ENCODE data around the gene KCTD14. TPM values are rescaled to one million over a fixed set of nuclear protein-coding genes. Genes with fewer than 3 reads are reported as not detected.
"Not testable (repeated sequence)": the region's sequence is repeated elsewhere in the genome, so short reads cannot be mapped to it uniquely, and the experiment has no call there.

Gene KCTD14
- total and polyA plus RNA-seq, 7 experiments from 2014 or later: 0.19 to 0.50 (median 0.28) TPM; not detected in 4

DNA sequence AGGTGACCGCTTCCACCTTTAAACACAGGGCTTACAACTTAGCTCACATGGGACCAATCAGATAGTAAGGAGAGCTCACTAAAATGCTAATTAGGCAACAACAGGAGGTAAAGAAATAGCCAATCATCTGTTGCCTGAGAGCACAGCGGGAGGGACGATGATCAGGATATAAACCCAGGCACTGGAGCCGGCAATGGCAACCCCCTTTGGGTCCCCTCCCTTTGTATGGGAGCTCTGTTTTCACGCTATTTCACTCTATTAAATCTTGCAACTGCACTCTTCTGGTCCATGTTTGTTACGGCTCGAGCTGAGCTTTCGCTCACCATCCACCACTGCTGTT lies 18.3 kb upstream of the KCTD14 start:
- H3K27me3 ChIP-seq (ENCODE audit: control insufficient read depth in 2 of 2, insufficient read depth in 2 of 2, low read length in 2 of 2); POLR2A ChIA-PET; ATAC-seq; H3K36me3 Mint-ChIP-seq; CTCF ChIA-PET; H3K4me3 Mint-ChIP-seq; H3K9me3 Mint-ChIP-seq; H3K27me3 Mint-ChIP-seq; H3K27ac Mint-ChIP-seq; H3K36me3 ChIP-seq (ENCODE audit: control insufficient read depth in 2 of 3, insufficient read depth in 3 of 3, low read length in 3 of 3); H3K9me3 ChIP-seq (ENCODE audit: control insufficient read depth in 2 of 3, low read length in 3 of 3); H3K4me1 ChIP-seq (ENCODE audit: control insufficient read depth in 2 of 2, insufficient read depth in 2 of 2, low read length in 2 of 2); intact Hi-C loops (cut with micrococcal nuclease); H3K4me3 ChIP-seq (ENCODE audit: low read length); DNase-seq; H3K27ac ChIP-seq (ENCODE audit: low read depth, low read length): not testable (repeated sequence)
- H3K4me1 Mint-ChIP-seq: peaks cover 15 to 22% (median 19%) of the 10 kb centered on the region in 7 donors

DNA sequence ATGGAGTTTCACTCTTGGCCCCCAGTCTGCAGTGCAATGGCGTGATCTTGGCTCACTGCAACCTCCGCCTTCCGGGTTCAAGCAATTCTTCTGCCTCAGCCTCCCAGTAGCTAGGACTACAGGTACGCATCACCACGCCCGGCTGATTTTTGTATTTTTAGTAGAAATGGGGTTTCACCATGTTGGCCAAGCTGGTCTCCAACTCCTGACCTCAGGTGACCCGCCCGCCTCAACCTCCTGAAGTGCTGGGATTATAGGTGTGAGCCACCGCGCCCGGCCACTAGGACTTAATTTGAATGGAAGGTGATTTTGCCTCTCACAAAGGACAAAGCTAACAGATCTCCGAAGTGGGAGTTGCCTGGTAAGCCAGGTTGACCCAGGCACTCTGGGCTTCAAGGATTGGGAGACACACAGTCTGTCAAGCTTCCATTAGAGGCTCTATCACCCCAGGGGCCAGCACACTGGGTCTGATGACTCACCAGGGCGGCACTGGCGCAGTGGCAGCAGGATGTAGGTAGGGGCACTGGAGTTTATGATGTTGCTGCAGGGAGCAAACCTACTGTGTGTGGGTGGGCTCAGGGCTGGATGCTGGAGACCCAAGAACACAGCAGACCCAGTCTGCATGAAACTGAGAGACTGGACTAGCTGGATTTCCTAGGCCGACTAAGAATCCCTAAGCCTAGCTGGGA lies 17.8 kb upstream of the KCTD14 start:
- Mint-ChIP-seq H3K27ac (peak overlapping the region in 2 of 9 donors; percentile 69 to 72), H3K4me3 (peak overlapping the region in 1 of 10 donors; percentile 62), H3K9me3 (peaks cover 0 to 1% (median 0%) of the 10 kb centered on the region in 11 donors), H3K4me1 (peaks cover 11 to 16% (median 14%) of the 10 kb centered on the region in 7 donors), H3K36me3 (no peaks in the 10 kb centered on the region), H3K27me3 (no peaks in the 10 kb centered on the region)
- Histone ChIP-seq H3K27ac (ENCODE audit: low read depth, low read length) (no peak overlapping the region), H3K27me3 (ENCODE audit: control insufficient read depth in 2 of 2, insufficient read depth in 2 of 2, low read length in 2 of 2) (no peaks in the 10 kb centered on the region), H3K36me3 (ENCODE audit: control insufficient read depth in 2 of 3, insufficient read depth in 3 of 3, low read length in 3 of 3) (no peaks in the 10 kb centered on the region), H3K9me3 (ENCODE audit: control insufficient read depth in 2 of 3, low read length in 3 of 3) (no peaks in the 10 kb centered on the region), H3K4me3 (ENCODE audit: low read length) (no peak overlapping the region), H3K4me1 (ENCODE audit: control insufficient read depth in 2 of 2, insufficient read depth in 2 of 2, low read length in 2 of 2) (peaks cover 0 to 3% of the 10 kb centered on the region in 2 donors)
- DNase-seq: no peak
- POLR2A ChIA-PET: no interaction called here
- CTCF ChIA-PET: no interaction called here
- intact Hi-C loops (cut with micrococcal nuclease): no loop called here
- no peak for ATAC-seq

DNA sequence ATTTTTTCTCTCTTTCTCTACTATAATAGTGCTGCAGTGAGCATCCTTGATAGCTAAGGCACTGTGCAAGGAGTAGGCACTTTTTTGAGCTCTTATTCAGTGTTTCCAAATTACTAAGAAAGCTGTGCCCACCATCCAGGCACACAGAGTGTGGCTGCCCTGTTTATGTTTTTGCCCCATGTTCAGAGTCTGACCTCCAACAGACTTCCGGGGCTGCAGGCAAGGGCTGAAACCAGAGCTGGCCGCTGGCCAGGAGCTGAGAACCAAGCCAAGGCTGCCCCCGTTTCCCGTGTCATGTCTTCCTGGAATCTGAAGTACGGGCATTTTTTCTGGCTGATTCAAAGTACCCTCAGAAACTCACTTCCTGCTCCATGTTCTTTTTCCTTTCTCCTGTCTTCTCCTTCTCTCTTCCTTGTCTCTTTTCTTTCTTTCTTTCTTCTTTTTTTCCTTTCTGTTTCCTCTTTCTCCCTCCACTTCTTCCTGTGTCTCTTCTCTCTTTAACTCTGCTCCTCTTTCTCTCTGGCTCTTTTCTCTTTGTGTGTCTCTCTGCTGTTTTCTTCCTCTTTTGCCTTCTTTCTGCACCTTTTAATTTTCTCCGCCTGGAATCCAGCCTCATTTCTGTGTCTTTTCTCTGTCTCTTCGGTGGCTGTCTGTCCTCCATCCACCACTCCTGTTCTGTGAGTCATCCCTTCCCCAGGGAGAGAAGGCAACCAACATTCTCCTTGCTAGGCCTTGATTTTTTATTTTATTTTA lies 17.0 kb upstream of the KCTD14 start:
- no peaks in the 10 kb centered on the region for H3K27me3 ChIP-seq (ENCODE audit: control insufficient read depth in 2 of 2, insufficient read depth in 2 of 2, low read length in 2 of 2)
- peak overlapping the region in 9 of 10 donors; percentile 25 to 62 (median 32) for H3K4me3 Mint-ChIP-seq
- no peaks in the 10 kb centered on the region for H3K36me3 Mint-ChIP-seq
- no peaks in the 10 kb centered on the region for H3K4me1 ChIP-seq (ENCODE audit: control insufficient read depth in 2 of 2, insufficient read depth in 2 of 2, low read length in 2 of 2)
- intact Hi-C loops (cut with micrococcal nuclease): no loop called here
- no peaks in the 10 kb centered on the region for H3K27me3 Mint-ChIP-seq
- peak overlapping the region in 8 of 9 donors; percentile 22 to 88 (median 70) for H3K27ac Mint-ChIP-seq
- no peaks in the 10 kb centered on the region for H3K9me3 ChIP-seq (ENCODE audit: control insufficient read depth in 2 of 3, low read length in 3 of 3)
- no peaks in the 10 kb centered on the region for H3K36me3 ChIP-seq (ENCODE audit: control insufficient read depth in 2 of 3, insufficient read depth in 3 of 3, low read length in 3 of 3)
- ATAC-seq (no peak), DNase-seq (no peak)
- ChIA-PET CTCF (no interaction called here), POLR2A (interaction anchor here (1.0 kb wide), 1 partner anchor 45 kb away, joined by 3 read pairs; no protein-coding TSS in a partner anchor)
- peaks cover 0 to 1% (median 0%) of the 10 kb centered on the region in 11 donors for H3K9me3 Mint-ChIP-seq
- H3K4me3 ChIP-seq (ENCODE audit: low read length): no peak overlapping the region
- no peak overlapping the region for H3K27ac ChIP-seq (ENCODE audit: low read depth, low read length)
- peaks cover 8 to 14% (median 11%) of the 10 kb centered on the region in 7 donors for H3K4me1 Mint-ChIP-seq

DNA sequence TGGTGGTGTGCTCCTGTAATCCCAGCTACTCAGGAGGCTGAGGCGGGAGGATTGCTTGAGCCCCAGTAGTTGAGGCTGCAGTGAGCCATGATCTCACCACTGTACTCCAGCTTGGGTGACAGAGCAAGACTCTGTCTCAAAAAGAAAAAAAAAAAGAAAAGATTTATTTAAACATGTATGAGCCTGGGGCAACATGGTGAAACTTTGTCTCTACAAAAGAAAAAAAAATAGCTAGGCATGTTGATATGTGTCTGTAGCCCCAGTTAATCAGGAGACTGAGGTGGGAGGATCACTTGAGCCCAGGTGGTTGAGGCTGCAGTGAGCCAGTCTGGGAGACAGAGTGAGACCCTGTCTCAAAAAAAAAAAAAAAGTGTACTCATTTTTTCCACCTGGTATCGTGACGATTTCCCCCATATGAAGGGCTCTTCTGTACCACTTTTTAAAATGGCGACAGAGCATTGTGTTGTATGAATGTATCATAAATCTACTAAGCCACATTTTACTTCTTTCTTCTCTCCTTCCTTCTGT lies 16.4 kb upstream of the KCTD14 start:
- POLR2A ChIA-PET: interaction anchor here (1.0 kb wide), 1 partner anchor 44 kb away, joined by 3 read pairs; no protein-coding TSS in a partner anchor

DNA sequence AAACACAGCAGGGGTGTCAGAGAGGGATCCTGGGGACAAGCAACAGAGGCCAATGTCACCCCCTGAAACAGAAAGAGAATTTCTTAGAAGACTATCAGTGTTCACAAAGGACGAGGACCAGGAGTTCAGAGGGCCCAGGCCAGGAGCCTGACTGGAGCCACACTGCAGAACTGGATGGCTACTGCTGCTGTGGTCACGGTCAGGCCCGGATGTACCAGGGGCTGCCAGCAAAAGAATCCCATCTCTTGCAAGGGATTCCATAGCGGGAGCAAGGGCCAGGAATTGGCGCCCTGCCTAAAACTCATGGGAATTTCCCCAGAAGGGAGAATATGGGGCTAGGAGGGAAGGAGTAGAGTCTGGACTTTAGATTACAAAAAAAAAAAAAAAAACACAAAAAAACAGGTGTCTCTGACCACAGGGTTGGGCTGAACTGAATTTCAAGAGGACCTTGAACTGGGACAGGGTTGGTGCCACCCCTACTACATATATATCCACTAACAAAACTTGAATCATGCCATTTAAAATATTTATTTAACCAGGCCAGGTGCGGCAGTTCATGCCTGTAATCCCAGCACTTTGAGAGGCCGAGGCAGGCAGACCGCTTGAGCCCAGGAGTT lies 15.7 kb upstream of the KCTD14 start:
- ATAC-seq: no peak
- Mint-ChIP-seq H3K4me3 (no peak overlapping the region), H3K27me3 (peaks cover 0 to 8% (median 0%) of the 10 kb centered on the region in 5 donors), H3K9me3 (peaks cover 0 to 3% (median 0%) of the 10 kb centered on the region in 11 donors), H3K27ac (no peak overlapping the region), H3K4me1 (peaks cover 8 to 14% (median 11%) of the 10 kb centered on the region in 7 donors), H3K36me3 (no peaks in the 10 kb centered on the region)
- CTCF ChIA-PET: no interaction called here
- H3K4me3 ChIP-seq (ENCODE audit: low read length): no peak overlapping the region
- H3K36me3 ChIP-seq (ENCODE audit: control insufficient read depth in 2 of 3, insufficient read depth in 3 of 3, low read length in 3 of 3): no peaks in the 10 kb centered on the region
- intact Hi-C loops (cut with micrococcal nuclease): no loop called here
- POLR2A ChIA-PET: no interaction called here
- H3K9me3 ChIP-seq (ENCODE audit: control insufficient read depth in 2 of 3, low read length in 3 of 3): no peaks in the 10 kb centered on the region
- no peak overlapping the region for H3K27ac ChIP-seq (ENCODE audit: low read depth, low read length)
- no peak for DNase-seq
- no peaks in the 10 kb centered on the region for H3K4me1 ChIP-seq (ENCODE audit: control insufficient read depth in 2 of 2, insufficient read depth in 2 of 2, low read length in 2 of 2)
- H3K27me3 ChIP-seq (ENCODE audit: control insufficient read depth in 2 of 2, insufficient read depth in 2 of 2, low read length in 2 of 2): no peaks in the 10 kb centered on the region

More for the DNA sequence above, 16.4 kb upstream of the KCTD14 start:
- Mint-ChIP-seq H3K36me3 (no peaks in the 10 kb centered on the region), H3K9me3 (peaks cover 0 to 1% (median 0%) of the 10 kb centered on the region in 11 donors), H3K27ac (peak overlapping the region in 7 of 9 donors; percentile 42 to 88 (median 72)), H3K4me1 (peaks cover 8 to 14% (median 11%) of the 10 kb centered on the region in 7 donors), H3K27me3 (peaks cover 0 to 5% (median 0%) of the 10 kb centered on the region in 5 donors), H3K4me3 (peak overlapping the region in 2 of 10 donors; percentile 16 to 51)
- CTCF ChIA-PET: no interaction called here
- ATAC-seq (no peak), DNase-seq (no peak)
- H3K9me3 ChIP-seq (ENCODE audit: control insufficient read depth in 2 of 3, low read length in 3 of 3): no peaks in the 10 kb centered on the region
- H3K27me3 ChIP-seq (ENCODE audit: control insufficient read depth in 2 of 2, insufficient read depth in 2 of 2, low read length in 2 of 2): no peaks in the 10 kb centered on the region
- no peak overlapping the region for H3K4me3 ChIP-seq (ENCODE audit: low read length)
- no peaks in the 10 kb centered on the region for H3K4me1 ChIP-seq (ENCODE audit: control insufficient read depth in 2 of 2, insufficient read depth in 2 of 2, low read length in 2 of 2)
- no peak overlapping the region for H3K27ac ChIP-seq (ENCODE audit: low read depth, low read length)
- intact Hi-C loops (cut with micrococcal nuclease): no loop called here
- no peaks in the 10 kb centered on the region for H3K36me3 ChIP-seq (ENCODE audit: control insufficient read depth in 2 of 3, insufficient read depth in 3 of 3, low read length in 3 of 3)

DNA sequence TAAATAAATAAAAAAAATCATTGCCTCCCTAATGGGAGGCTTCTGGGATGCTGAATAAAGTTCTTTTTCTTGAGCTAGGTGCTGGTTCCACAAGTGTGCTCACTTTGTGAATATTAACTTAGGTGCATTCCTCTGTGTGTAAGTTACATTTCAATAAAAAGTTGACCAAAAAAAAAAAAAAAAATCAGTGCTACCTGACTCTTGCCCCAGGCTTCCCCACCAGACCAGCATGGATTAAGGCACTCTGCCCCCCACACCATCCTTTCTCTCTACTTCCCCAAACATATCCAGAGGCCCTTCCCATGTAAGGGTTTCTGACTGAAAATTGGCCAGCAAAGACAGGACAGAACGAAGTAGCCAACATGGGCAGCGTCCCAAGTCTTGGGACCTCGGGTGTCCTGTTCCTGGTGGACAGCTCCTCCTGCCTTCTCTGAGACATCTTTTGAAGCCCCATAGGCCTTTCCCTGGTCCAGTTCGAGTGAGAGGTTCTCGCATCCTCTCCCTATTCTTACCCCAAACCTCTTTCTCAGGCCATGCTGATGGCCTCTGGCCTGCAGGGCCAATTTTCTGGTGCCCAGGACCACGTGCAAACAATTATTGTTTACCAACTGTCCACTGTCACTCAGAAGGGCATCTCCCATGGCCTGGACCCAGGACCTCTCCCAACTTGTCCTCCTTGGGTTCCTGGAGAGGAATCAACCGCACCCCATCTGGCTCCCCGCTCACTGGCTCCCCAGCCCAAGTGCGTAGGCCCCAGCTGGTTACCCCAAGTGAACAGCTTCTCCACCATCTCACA lies 14.9 kb upstream of the KCTD14 start:
- CTCF ChIA-PET: no interaction called here

More for the DNA sequence above, 14.9 kb upstream of the KCTD14 start:
- Histone ChIP-seq H3K9me3 (ENCODE audit: control insufficient read depth in 2 of 3, low read length in 3 of 3) (no peaks in the 10 kb centered on the region), H3K36me3 (ENCODE audit: control insufficient read depth in 2 of 3, insufficient read depth in 3 of 3, low read length in 3 of 3) (no peaks in the 10 kb centered on the region), H3K4me3 (ENCODE audit: low read length) (no peak overlapping the region), H3K27me3 (ENCODE audit: control insufficient read depth in 2 of 2, insufficient read depth in 2 of 2, low read length in 2 of 2) (no peaks in the 10 kb centered on the region), H3K27ac (ENCODE audit: low read depth, low read length) (no peak overlapping the region), H3K4me1 (ENCODE audit: control insufficient read depth in 2 of 2, insufficient read depth in 2 of 2, low read length in 2 of 2) (no peaks in the 10 kb centered on the region)
- H3K4me1 Mint-ChIP-seq: peaks cover 8 to 14% (median 11%) of the 10 kb centered on the region in 7 donors
- H3K27ac Mint-ChIP-seq: peak overlapping the region in 3 of 9 donors; percentile 1 to 36 (median 20)
- POLR2A ChIA-PET: no interaction called here
- DNase-seq (no peak), ATAC-seq (no peak)
- no peaks in the 10 kb centered on the region for H3K36me3 Mint-ChIP-seq
- H3K4me3 Mint-ChIP-seq: no peak overlapping the region
- intact Hi-C loops (cut with micrococcal nuclease): no loop called here
- peaks cover 0 to 3% (median 0%) of the 10 kb centered on the region in 11 donors for H3K9me3 Mint-ChIP-seq
- H3K27me3 Mint-ChIP-seq: peaks cover 0 to 8% (median 0%) of the 10 kb centered on the region in 5 donors
